ENCODE data around the gene CD8B2.
"Not testable (repeated sequence)": the region's sequence is repeated elsewhere in the genome, so short reads cannot be mapped to it uniquely, and the experiment has no call there.

The CD8B2 gene

GRCh38 chr2:106553321-106553720 is 66.2 kb downstream of the CD8B2 start:
- no peak overlapping the region for H3K4me2 ChIP-seq (ENCODE audit: insufficient read depth, low read length)
- no peak overlapping the region for H3K27ac ChIP-seq (ENCODE audit: low read length)
- no peaks in the 10 kb centered on the region for H4K20me1 ChIP-seq (ENCODE audit: insufficient read depth, low read length)
- H3K79me2 ChIP-seq (ENCODE audit: insufficient read depth, low read length), result no peaks in the 10 kb centered on the region
- H3K4me1 ChIP-seq (ENCODE audit: insufficient read depth, low read length), result no peaks in the 10 kb centered on the region
- no peak overlapping the region for H3K4me3 ChIP-seq (ENCODE audit: low read depth in 1 of 2, low read length in 2 of 2)
- no peaks in the 10 kb centered on the region for H3K9me3 ChIP-seq (ENCODE audit: insufficient read depth, low read length, severe bottlenecking)
- H3K9ac ChIP-seq (ENCODE audit: low read depth, low read length), result no peak overlapping the region
- ATAC-seq (ENCODE audit: insufficient read depth, low read depth) (no peak), DNase-seq (no peak)
- TF ChIP-seq, protein P1, sequence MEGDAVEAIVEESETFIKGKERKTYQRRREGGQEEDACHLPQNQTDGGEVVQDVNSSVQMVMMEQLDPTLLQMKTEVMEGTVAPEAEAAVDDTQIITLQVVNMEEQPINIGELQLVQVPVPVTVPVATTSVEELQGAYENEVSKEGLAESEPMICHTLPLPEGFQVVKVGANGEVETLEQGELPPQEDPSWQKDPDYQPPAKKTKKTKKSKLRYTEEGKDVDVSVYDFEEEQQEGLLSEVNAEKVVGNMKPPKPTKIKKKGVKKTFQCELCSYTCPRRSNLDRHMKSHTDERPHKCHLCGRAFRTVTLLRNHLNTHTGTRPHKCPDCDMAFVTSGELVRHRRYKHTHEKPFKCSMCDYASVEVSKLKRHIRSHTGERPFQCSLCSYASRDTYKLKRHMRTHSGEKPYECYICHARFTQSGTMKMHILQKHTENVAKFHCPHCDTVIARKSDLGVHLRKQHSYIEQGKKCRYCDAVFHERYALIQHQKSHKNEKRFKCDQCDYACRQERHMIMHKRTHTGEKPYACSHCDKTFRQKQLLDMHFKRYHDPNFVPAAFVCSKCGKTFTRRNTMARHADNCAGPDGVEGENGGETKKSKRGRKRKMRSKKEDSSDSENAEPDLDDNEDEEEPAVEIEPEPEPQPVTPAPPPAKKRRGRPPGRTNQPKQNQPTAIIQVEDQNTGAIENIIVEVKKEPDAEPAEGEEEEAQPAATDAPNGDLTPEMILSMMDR (IDR thresholded peaks at IDR 0.05; ENCODE audit: borderline replicate concordance, extremely low read depth, low read length, poor library complexity, severe bottlenecking), result no peak
- no peak for TF ChIP-seq EZH2 (IDR thresholded peaks at IDR 0.05; ENCODE audit: borderline replicate concordance, low read depth, low read length, severe bottlenecking)
- H3K27me3 ChIP-seq (ENCODE audit: insufficient read depth, low read length, poor library complexity), result no peaks in the 10 kb centered on the region
- no peaks in the 10 kb centered on the region for H3K36me3 ChIP-seq (ENCODE audit: insufficient read depth, low read length)
- no peak overlapping the region for H2AFZ ChIP-seq (ENCODE audit: low read depth, low read length)

DNA sequence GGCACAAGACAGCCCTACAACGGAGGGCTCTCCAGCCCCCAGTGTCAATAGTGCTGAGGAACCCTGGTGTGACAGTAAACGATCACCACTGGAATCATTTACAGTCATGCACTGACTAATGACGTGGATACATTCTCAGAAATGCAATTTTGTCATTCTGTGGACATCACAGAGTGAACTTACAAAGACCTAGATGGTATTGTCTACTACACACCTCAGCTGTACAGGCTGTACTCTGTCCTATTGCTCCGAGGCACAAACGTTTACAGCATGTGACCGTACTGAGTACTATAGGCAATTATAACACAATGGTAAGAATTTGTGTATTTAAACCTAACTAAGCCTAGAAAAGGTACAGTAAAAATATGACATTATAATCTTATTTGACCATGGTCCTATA is 67.2 kb downstream of the CD8B2 start:
- no peaks in the 10 kb centered on the region for H3K4me1 ChIP-seq (ENCODE audit: insufficient read depth, low read length)
- no peaks in the 10 kb centered on the region for H4K20me1 ChIP-seq (ENCODE audit: insufficient read depth, low read length)
- no peak overlapping the region for H3K9ac ChIP-seq (ENCODE audit: low read depth, low read length)
- no peak overlapping the region for H3K27ac ChIP-seq (ENCODE audit: low read length)
- no peak overlapping the region for H3K4me3 ChIP-seq (ENCODE audit: low read depth in 1 of 2, low read length in 2 of 2)
- H3K9me3 ChIP-seq (ENCODE audit: insufficient read depth, low read length, severe bottlenecking), result no peaks in the 10 kb centered on the region
- no peak overlapping the region for H2AFZ ChIP-seq (ENCODE audit: low read depth, low read length)
- ATAC-seq (ENCODE audit: insufficient read depth, low read depth) (no peak), DNase-seq (no peak)
- H3K36me3 ChIP-seq (ENCODE audit: insufficient read depth, low read length), result no peaks in the 10 kb centered on the region
- H3K79me2 ChIP-seq (ENCODE audit: insufficient read depth, low read length), result no peaks in the 10 kb centered on the region
- no peaks in the 10 kb centered on the region for H3K27me3 ChIP-seq (ENCODE audit: insufficient read depth, low read length, poor library complexity)
- TF ChIP-seq, protein P1 (IDR thresholded peaks at IDR 0.05; ENCODE audit: borderline replicate concordance, extremely low read depth, low read length, poor library complexity, severe bottlenecking), result no peak
- TF ChIP-seq EZH2 (IDR thresholded peaks at IDR 0.05; ENCODE audit: borderline replicate concordance, low read depth, low read length, severe bottlenecking), result no peak
- H3K4me2 ChIP-seq (ENCODE audit: insufficient read depth, low read length), result no peak overlapping the region

GRCh38 chr2:106555053-106555452 is 67.9 kb downstream of the CD8B2 start:
- Histone ChIP-seq H2AFZ (ENCODE audit: low read depth, low read length) (no peak overlapping the region), H3K4me3 (ENCODE audit: low read depth in 1 of 2, low read length in 2 of 2) (no peak overlapping the region), H4K20me1 (ENCODE audit: insufficient read depth, low read length) (no peaks in the 10 kb centered on the region), H3K27me3 (ENCODE audit: insufficient read depth, low read length, poor library complexity) (no peaks in the 10 kb centered on the region), H3K9me3 (ENCODE audit: insufficient read depth, low read length, severe bottlenecking) (no peaks in the 10 kb centered on the region), H3K27ac (ENCODE audit: low read length) (no peak overlapping the region), H3K9ac (ENCODE audit: low read depth, low read length) (no peak overlapping the region), H3K4me2 (ENCODE audit: insufficient read depth, low read length) (no peak overlapping the region), H3K4me1 (ENCODE audit: insufficient read depth, low read length) (no peaks in the 10 kb centered on the region), H3K36me3 (ENCODE audit: insufficient read depth, low read length) (no peaks in the 10 kb centered on the region), H3K79me2 (ENCODE audit: insufficient read depth, low read length) (no peaks in the 10 kb centered on the region)
- TF ChIP-seq EZH2 (IDR thresholded peaks at IDR 0.05; ENCODE audit: borderline replicate concordance, low read depth, low read length, severe bottlenecking), result no peak
- TF ChIP-seq, protein P1 (IDR thresholded peaks at IDR 0.05; ENCODE audit: borderline replicate concordance, extremely low read depth, low read length, poor library complexity, severe bottlenecking), result no peak
- no peak for DNase-seq
- ATAC-seq (ENCODE audit: insufficient read depth, low read depth), result no peak

- not testable (repeated sequence) for H3K79me2 ChIP-seq (ENCODE audit: insufficient read depth, low read length); H4K20me1 ChIP-seq (ENCODE audit: insufficient read depth, low read length); DNase-seq; H3K4me2 ChIP-seq (ENCODE audit: insufficient read depth, low read length); H3K27ac ChIP-seq (ENCODE audit: low read length); H3K4me1 ChIP-seq (ENCODE audit: insufficient read depth, low read length); H3K9me3 ChIP-seq (ENCODE audit: insufficient read depth, low read length, severe bottlenecking); H3K36me3 ChIP-seq (ENCODE audit: insufficient read depth, low read length); H3K4me3 ChIP-seq (ENCODE audit: low read depth in 1 of 2, low read length in 2 of 2); H3K27me3 ChIP-seq (ENCODE audit: insufficient read depth, low read length, poor library complexity); H3K9ac ChIP-seq (ENCODE audit: low read depth, low read length); ATAC-seq (ENCODE audit: insufficient read depth, low read depth); H2AFZ ChIP-seq (ENCODE audit: low read depth, low read length)
Measured at GRCh38 chr2:106559786-106560185, 72.6 kb downstream of the CD8B2 start.

All from DND-41 (cell line).